Activated CD8-positive, alpha-beta T cell treated with anti-CD3 and anti-CD28 coated beads for 36 hours (primary cell): ENCODE results near the gene SEMA4C. TPM values are rescaled to one million over a fixed set of nuclear protein-coding genes. Genes with fewer than 3 reads are reported as not detected.

Experiments used
- ATAC-seq: fragments of 200-7000 bp; cut with Tn5 transposase; one replicate; pipeline ENCODE4 v1.10.0; 2021; ENCODE audit warnings: mild to moderate bottlenecking, moderate library complexity
- CTCF ChIA-PET: fragments of 350-600 bp; sonication (Branson Sonifier 250); formaldehyde crosslinking; loops from one replicate; lab custom pipeline; 2021; ENCODE audit warnings: antibody characterized with exemption; lab: Charles Lee
- POLR2A ChIA-PET: fragments of 350-600 bp; sonication (Branson Sonifier 250); formaldehyde crosslinking; loops from one replicate; lab custom pipeline; 2021; ENCODE audit warnings: antibody characterized with exemption; lab: Charles Lee
- DNase-seq: peaks from one replicate; pipeline ENCODE4 v3.0.0-alpha.2; 2020
- H3K27ac Mint-ChIP-seq: one replicate; pipeline ENCODE4 v1.8.0; 2021; ENCODE audit warnings: mild to moderate bottlenecking, mixed read lengths
- H3K27me3 Mint-ChIP-seq: one replicate; pipeline ENCODE4 v1.8.0; 2021; ENCODE audit warnings: mixed read lengths
- H3K36me3 Mint-ChIP-seq: one replicate; pipeline ENCODE4 v1.8.0; 2021; ENCODE audit warnings: low read depth, mixed read lengths
- H3K4me1 Mint-ChIP-seq: one replicate; pipeline ENCODE4 v1.8.0; 2021; ENCODE audit warnings: low read depth, mixed read lengths
- H3K4me3 Mint-ChIP-seq: one replicate; pipeline ENCODE4 v1.8.0; 2021; ENCODE audit warnings: mild to moderate bottlenecking, moderate library complexity, mixed read lengths
- H3K9me3 Mint-ChIP-seq: one replicate; pipeline ENCODE4 v1.8.0; 2021; ENCODE audit warnings: mixed read lengths
- CTCF ChIP-seq: fragments of 200-600 bp; IDR thresholded peaks from one replicate; pipeline ENCODE4 v1.8.0; 2022; ENCODE audit warnings: antibody characterized with exemption, mild to moderate bottlenecking
- intact Hi-C: fragments of 100-400 bp; cut with micrococcal nuclease; formaldehyde crosslinking; loops from one replicate; pipeline ENCODE4 v1.10.0; 2022
- total RNA-seq, 2 experiments: library from RNA; stranded (reverse); gene quantifications; one replicate each; pipeline ENCODE4 v1.2.3, GENCODE V29; 2021

The SEMA4C gene
- total RNA-seq, 2 experiments from 2014 or later: 10.4 to 12.4 TPM

GRCh38 chr2:96838345-96839292 is 31.3 kb downstream of the SEMA4C start:
- H3K36me3 Mint-ChIP-seq: peaks cover 6% of the 10 kb centered on the region
- peaks cover 18% of the 10 kb centered on the region for H3K4me1 Mint-ChIP-seq
- intact Hi-C loops: no loop called here
- no peaks in the 10 kb centered on the region for H3K27me3 Mint-ChIP-seq
- TF ChIP-seq CTCF: no peak
- ChIA-PET CTCF (interaction anchor here (0.9 kb wide), 1 partner anchor 122 kb away, joined by 4 read pairs; no protein-coding TSS in a partner anchor), POLR2A (interaction anchor here (0.9 to 1.6 kb wide), 5 partner anchors 9 to 22 kb away, joined by 3 to 8 read pairs (median 4); partner anchors contain the start of gene ANKRD39)
- ATAC-seq: no peak
- H3K9me3 Mint-ChIP-seq: no peaks in the 10 kb centered on the region
- peak overlapping the region; percentile 61 for H3K27ac Mint-ChIP-seq
- no peak for DNase-seq
- H3K4me3 Mint-ChIP-seq: peak overlapping the region; percentile 42

DNA sequence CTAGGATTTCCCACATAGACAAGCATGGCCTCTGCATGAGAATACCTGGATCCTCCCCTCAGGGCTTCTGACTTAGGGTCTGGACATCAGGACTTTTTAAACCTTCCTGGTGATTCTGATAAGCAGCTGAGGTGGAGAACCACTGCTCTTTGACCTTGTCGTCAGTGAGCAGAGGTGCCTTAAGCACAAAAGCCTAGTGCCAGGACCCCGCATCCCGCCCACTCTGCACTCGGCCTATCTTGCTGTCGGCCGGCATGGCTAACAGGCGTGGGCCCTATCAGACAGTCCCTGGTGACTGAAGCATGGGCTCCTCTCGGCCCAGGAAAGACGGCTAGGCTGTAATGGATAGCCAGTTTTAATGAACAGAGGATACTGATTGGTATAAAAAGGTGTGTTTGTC is 32.3 kb downstream of the SEMA4C start:
- peaks cover 18% of the 10 kb centered on the region for H3K4me1 Mint-ChIP-seq
- ATAC-seq: no peak
- intact Hi-C loops: no loop called here
- H3K27me3 Mint-ChIP-seq: no peaks in the 10 kb centered on the region
- no peaks in the 10 kb centered on the region for H3K9me3 Mint-ChIP-seq
- CTCF ChIA-PET: interaction anchor here (1.5 kb wide), 1 partner anchor 20 kb away, joined by 3 read pairs; no protein-coding TSS in a partner anchor
- no peak for TF ChIP-seq CTCF
- POLR2A ChIA-PET: interaction anchor here (1.1 to 1.6 kb wide), 5 partner anchors 10 to 23 kb away, joined by 3 to 4 read pairs (median 4); partner anchors contain the start of genes ANKRD39 and CNNM3
- no peak overlapping the region for H3K27ac Mint-ChIP-seq
- H3K36me3 Mint-ChIP-seq: peaks cover 8% of the 10 kb centered on the region
- DNase-seq: no peak
- no peak overlapping the region for H3K4me3 Mint-ChIP-seq

GRCh38 chr2:96835830-96836229 is 34.0 kb downstream of the SEMA4C start:
- peaks cover 18% of the 10 kb centered on the region for H3K4me1 Mint-ChIP-seq
- H3K27me3 Mint-ChIP-seq: no peaks in the 10 kb centered on the region
- peaks cover 12% of the 10 kb centered on the region for H3K36me3 Mint-ChIP-seq
- CTCF ChIA-PET: interaction anchor here (1.0 to 1.5 kb wide), 4 partner anchors 17 to 116 kb away, joined by 3 to 5 read pairs (median 3); partner anchors contain the start of gene ANKRD39
- TF ChIP-seq CTCF: no peak
- H3K4me3 Mint-ChIP-seq: no peak overlapping the region
- ATAC-seq (no peak), DNase-seq (no peak)
- intact Hi-C loops: no loop called here
- POLR2A ChIA-PET: interaction anchor here (1.0 kb wide), 1 partner anchor 18 kb away, joined by 3 read pairs; no protein-coding TSS in a partner anchor
- H3K9me3 Mint-ChIP-seq: no peaks in the 10 kb centered on the region
- no peak overlapping the region for H3K27ac Mint-ChIP-seq

- intact Hi-C loops: no loop called here
- no peak for TF ChIP-seq CTCF
- Mint-ChIP-seq H3K36me3 (peaks cover 25% of the 10 kb centered on the region), H3K9me3 (no peaks in the 10 kb centered on the region), H3K4me3 (no peak overlapping the region), H3K4me1 (no peaks in the 10 kb centered on the region), H3K27me3 (no peaks in the 10 kb centered on the region), H3K27ac (no peak overlapping the region)
- ATAC-seq (no peak), DNase-seq (no peak)
- ChIA-PET POLR2A (interaction anchor here (1.1 to 1.2 kb wide), 2 partner anchors 10 to 12 kb away, joined by 3 to 5 read pairs; no protein-coding TSS in a partner anchor), CTCF (interaction anchor here (1.4 kb wide), 1 partner anchor 10 kb away, joined by 4 read pairs; the partner anchor contains the start of gene ANKRD23)
Observed at GRCh38 chr2:96832754-96833507, 36.9 kb downstream of the SEMA4C start.
